ENCODE measurements around the gene CCDC70. TPM values are rescaled to one million over a fixed set of nuclear protein-coding genes. Genes with fewer than 3 reads are reported as not detected.
A peak's percentile ranks its signal among the peaks of the same experiment; 100 is the strongest.

The CCDC70 gene
- total and polyA plus RNA-seq, 7 experiments from 2014 or later, result not detected

DNA sequence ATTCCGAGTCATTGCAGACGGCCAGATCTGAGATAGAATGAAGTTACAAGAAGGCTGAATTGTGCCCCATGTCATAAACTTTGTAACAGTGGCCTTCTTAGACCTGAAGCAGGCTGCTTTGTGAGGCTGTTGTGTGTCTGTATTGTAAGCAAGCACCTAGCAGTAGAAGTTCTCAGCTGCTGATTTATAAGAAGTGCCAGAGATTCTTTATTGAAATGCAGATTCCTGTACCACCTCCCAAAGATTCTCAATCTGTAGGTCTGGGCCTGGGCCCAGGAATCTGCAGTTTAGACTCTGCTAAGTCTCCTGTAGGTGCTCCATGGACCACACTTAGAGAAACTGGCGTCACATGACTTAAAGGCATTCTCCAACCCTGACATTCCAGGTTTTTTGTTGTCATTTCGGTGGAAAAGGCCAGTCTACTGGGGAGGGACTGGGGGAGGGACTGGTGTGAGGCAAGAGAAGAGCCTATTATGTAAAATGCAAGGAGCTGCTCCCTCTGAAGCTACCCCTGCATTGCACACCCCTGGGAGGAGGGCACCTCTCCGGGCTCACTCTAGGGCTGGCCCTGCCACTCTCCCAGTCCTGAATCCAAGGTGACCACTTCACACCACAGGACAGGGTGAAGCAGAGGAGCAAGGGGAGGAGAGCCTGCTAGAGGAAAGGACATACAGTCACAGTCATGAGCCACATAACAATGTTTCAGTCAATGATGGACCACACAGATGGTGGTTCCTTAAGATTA lies 16.0 kb upstream of the CCDC70 start:
- peaks cover 0 to 12% (median 7%) of the 10 kb centered on the region in 7 donors for H3K4me1 Mint-ChIP-seq
- Histone ChIP-seq H3K4me1 (ENCODE audit: control insufficient read depth in 2 of 2, insufficient read depth in 2 of 2, low read length in 2 of 2) (peaks cover 0 to 6% of the 10 kb centered on the region in 2 donors), H3K27ac (ENCODE audit: low read depth, low read length) (no peak overlapping the region), H3K4me3 (ENCODE audit: low read length) (no peak overlapping the region), H3K27me3 (ENCODE audit: control insufficient read depth in 2 of 2, insufficient read depth in 2 of 2, low read length in 2 of 2) (no peaks in the 10 kb centered on the region), H3K9me3 (ENCODE audit: control insufficient read depth in 2 of 3, low read length in 3 of 3) (no peaks in the 10 kb centered on the region), H3K36me3 (ENCODE audit: control insufficient read depth in 2 of 3, insufficient read depth in 3 of 3, low read length in 3 of 3) (no peaks in the 10 kb centered on the region)
- ATAC-seq (no peak), DNase-seq (no peak)
- CTCF ChIA-PET, result interaction anchor here (0.6 to 3.3 kb wide), 2 partner anchors 30 to 282 kb away, joined by 3 to 15 read pairs; no protein-coding TSS in a partner anchor
- peak overlapping the region in 1 of 10 donors; percentile 60 for H3K4me3 Mint-ChIP-seq
- no peak overlapping the region for H3K27ac Mint-ChIP-seq
- peaks cover 0 to 24% (median 11%) of the 10 kb centered on the region in 5 donors for H3K27me3 Mint-ChIP-seq
- intact Hi-C loops (cut with micrococcal nuclease), result loop anchor here (1.0 to 2.0 kb wide), 3 partner anchors 19 to 356 kb away; no protein-coding TSS in a partner anchor
- POLR2A ChIA-PET, result interaction anchor here (1.0 kb wide), 1 partner anchor 393 kb away, joined by 3 read pairs; the partner anchor contains the start of gene INTS6
- H3K9me3 Mint-ChIP-seq, result no peaks in the 10 kb centered on the region
- no peaks in the 10 kb centered on the region for H3K36me3 Mint-ChIP-seq

DNA sequence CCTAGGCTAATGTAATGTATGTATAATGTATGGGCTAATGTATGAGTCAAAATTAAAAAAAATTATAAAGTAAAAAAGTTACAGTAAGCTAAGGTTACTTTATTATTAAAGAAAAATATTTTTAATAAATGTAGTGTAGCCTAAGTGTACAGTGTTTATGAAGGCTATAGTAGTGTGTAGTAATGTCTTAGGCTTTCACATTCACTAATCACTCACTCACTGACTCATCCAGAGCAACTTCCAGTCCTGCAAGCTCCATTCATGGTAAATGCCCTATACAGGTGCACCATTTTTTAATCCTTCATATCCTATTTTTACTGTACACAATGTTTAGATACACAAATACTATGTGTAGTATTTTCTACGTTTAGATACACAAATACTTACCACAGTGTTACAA lies 15.0 kb upstream of the CCDC70 start:
- H3K36me3 Mint-ChIP-seq, result no peaks in the 10 kb centered on the region
- H3K4me3 ChIP-seq (ENCODE audit: low read length), result no peak overlapping the region
- H3K27ac Mint-ChIP-seq, result no peak overlapping the region
- no peak overlapping the region for H3K4me3 Mint-ChIP-seq
- POLR2A ChIA-PET, result interaction anchor here (0.6 to 1.0 kb wide), 2 partner anchors 33 to 394 kb away, joined by 3 read pairs; partner anchors contain the start of gene INTS6
- CTCF ChIA-PET, result interaction anchor here (1.2 to 3.3 kb wide), 2 partner anchors 31 kb away, joined by 3 to 15 read pairs; no protein-coding TSS in a partner anchor
- peaks cover 4 to 23% (median 12%) of the 10 kb centered on the region in 5 donors for H3K27me3 Mint-ChIP-seq
- no peaks in the 10 kb centered on the region for H3K36me3 ChIP-seq (ENCODE audit: control insufficient read depth in 2 of 3, insufficient read depth in 3 of 3, low read length in 3 of 3)
- DNase-seq (no peak), ATAC-seq (no peak)
- H3K27ac ChIP-seq (ENCODE audit: low read depth, low read length), result no peak overlapping the region
- H3K4me1 ChIP-seq (ENCODE audit: control insufficient read depth in 2 of 2, insufficient read depth in 2 of 2, low read length in 2 of 2), result peaks cover 0 to 6% of the 10 kb centered on the region in 2 donors
- no peaks in the 10 kb centered on the region for H3K9me3 Mint-ChIP-seq
- H3K9me3 ChIP-seq (ENCODE audit: control insufficient read depth in 2 of 3, low read length in 3 of 3), result no peaks in the 10 kb centered on the region
- no peaks in the 10 kb centered on the region for H3K27me3 ChIP-seq (ENCODE audit: control insufficient read depth in 2 of 2, insufficient read depth in 2 of 2, low read length in 2 of 2)
- peaks cover 0 to 12% (median 7%) of the 10 kb centered on the region in 7 donors for H3K4me1 Mint-ChIP-seq
- intact Hi-C loops (cut with micrococcal nuclease), result no loop called here

DNA sequence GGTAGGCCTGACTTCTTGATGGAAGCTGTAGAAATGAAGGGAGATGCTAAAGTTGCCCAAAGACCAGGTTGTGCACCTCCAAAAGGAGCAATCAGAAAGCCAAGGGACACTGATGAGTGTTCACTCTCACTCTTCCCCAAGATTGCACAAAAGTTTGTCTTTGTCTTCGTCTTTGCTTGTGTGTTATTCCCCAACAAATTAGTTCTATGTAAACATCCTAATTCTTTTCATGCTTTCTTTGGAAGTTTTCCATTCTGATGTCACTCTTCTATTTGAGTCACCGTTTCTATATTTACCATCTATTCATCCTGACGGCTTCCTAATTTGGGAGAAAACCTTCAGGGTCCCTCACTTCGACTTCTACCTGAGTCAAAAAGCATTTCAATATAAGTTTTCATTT lies 13.1 kb upstream of the CCDC70 start:
- H3K27ac ChIP-seq (ENCODE audit: low read depth, low read length), result no peak overlapping the region
- no peaks in the 10 kb centered on the region for H3K9me3 ChIP-seq (ENCODE audit: control insufficient read depth in 2 of 3, low read length in 3 of 3)
- no peak overlapping the region for H3K4me3 ChIP-seq (ENCODE audit: low read length)
- H3K4me1 ChIP-seq (ENCODE audit: control insufficient read depth in 2 of 2, insufficient read depth in 2 of 2, low read length in 2 of 2), result peaks cover 0 to 6% of the 10 kb centered on the region in 2 donors
- no peak for ATAC-seq
- H3K4me1 Mint-ChIP-seq, result peaks cover 0 to 12% (median 7%) of the 10 kb centered on the region in 7 donors
- ChIA-PET CTCF (interaction anchor here (1.2 kb wide), 1 partner anchor 278 kb away, joined by 3 read pairs; no protein-coding TSS in a partner anchor), POLR2A (no interaction called here)
- no peak for DNase-seq
- no peaks in the 10 kb centered on the region for H3K36me3 Mint-ChIP-seq
- no peaks in the 10 kb centered on the region for H3K36me3 ChIP-seq (ENCODE audit: control insufficient read depth in 2 of 3, insufficient read depth in 3 of 3, low read length in 3 of 3)
- intact Hi-C loops (cut with micrococcal nuclease), result loop anchor here (1.0 kb wide), 1 partner anchor 33 kb away; no protein-coding TSS in a partner anchor
- no peaks in the 10 kb centered on the region for H3K9me3 Mint-ChIP-seq
- no peak overlapping the region for H3K27ac Mint-ChIP-seq
- no peak overlapping the region for H3K4me3 Mint-ChIP-seq
- no peaks in the 10 kb centered on the region for H3K27me3 ChIP-seq (ENCODE audit: control insufficient read depth in 2 of 2, insufficient read depth in 2 of 2, low read length in 2 of 2)
- peaks cover 4 to 16% (median 11%) of the 10 kb centered on the region in 5 donors for H3K27me3 Mint-ChIP-seq

DNA sequence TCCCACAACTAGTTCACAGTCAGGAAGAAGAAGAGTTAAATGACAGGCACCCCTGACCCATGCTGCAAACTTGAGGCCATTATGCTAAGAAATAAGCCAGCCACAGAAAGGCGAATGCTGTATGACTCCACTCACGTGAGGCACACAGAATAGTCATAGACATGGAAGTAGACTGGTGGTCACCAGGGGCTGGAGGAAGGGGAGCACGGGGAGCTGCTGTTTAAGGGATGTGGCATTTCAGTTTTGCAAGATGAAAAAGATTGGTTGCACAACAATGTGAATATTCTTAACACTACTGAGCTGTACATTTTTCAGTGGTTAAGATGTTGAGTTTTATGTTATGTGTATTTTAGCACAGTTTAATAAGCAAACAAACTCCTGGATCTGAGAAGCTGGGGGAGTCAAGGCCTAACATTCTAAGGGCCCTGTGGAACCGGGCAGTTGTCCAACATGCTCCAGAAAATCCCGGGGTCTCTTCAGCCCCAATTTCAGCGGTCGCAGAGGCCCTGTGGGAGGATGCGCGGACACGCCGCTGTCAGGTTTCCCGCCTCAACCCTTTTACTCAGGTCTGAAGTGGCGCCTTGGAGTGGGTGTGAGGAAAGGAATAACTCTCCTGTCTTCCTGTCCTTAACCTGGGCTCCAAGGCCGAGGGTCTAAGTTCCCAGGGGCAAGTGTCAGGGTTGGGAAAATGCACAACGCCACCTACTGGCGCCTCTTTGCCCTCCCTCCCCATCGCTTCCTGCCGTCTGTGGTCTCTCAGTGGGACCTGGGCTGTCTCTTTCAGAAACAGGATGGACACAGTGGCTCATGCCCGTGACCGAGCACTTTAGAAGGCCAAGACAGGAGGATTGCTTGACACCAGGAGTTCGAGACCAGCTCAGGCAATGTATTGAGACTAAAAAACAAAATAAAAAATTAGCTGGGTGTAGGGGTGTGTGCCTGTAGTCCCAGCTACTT lies 12.3 kb upstream of the CCDC70 start:
- intact Hi-C loops (cut with micrococcal nuclease), result loop anchor here (1.0 kb wide), 1 partner anchor 34 kb away; no protein-coding TSS in a partner anchor
- DNase-seq (peak in 3 of 9 donors; percentile 15 to 39 (median 27)), ATAC-seq (peak; percentile 41)
- Histone ChIP-seq H3K4me3 (ENCODE audit: low read length) (no peak overlapping the region), H3K4me1 (ENCODE audit: control insufficient read depth in 2 of 2, insufficient read depth in 2 of 2, low read length in 2 of 2) (peaks cover 0 to 6% of the 10 kb centered on the region in 2 donors), H3K36me3 (ENCODE audit: control insufficient read depth in 2 of 3, insufficient read depth in 3 of 3, low read length in 3 of 3) (no peaks in the 10 kb centered on the region), H3K27ac (ENCODE audit: low read depth, low read length) (no peak overlapping the region), H3K9me3 (ENCODE audit: control insufficient read depth in 2 of 3, low read length in 3 of 3) (no peaks in the 10 kb centered on the region), H3K27me3 (ENCODE audit: control insufficient read depth in 2 of 2, insufficient read depth in 2 of 2, low read length in 2 of 2) (no peaks in the 10 kb centered on the region)
- Mint-ChIP-seq H3K4me3 (no peak overlapping the region), H3K36me3 (no peaks in the 10 kb centered on the region), H3K9me3 (no peaks in the 10 kb centered on the region), H3K27ac (peak overlapping the region in 2 of 9 donors; percentile 13 to 62), H3K4me1 (peaks cover 0 to 12% (median 7%) of the 10 kb centered on the region in 7 donors), H3K27me3 (peaks cover 7 to 16% (median 11%) of the 10 kb centered on the region in 5 donors)
- ChIA-PET CTCF (interaction anchor here (0.6 to 1.3 kb wide), 3 partner anchors 34 to 37 kb away, joined by 3 to 5 read pairs (median 3); no protein-coding TSS in a partner anchor), POLR2A (no interaction called here)

DNA sequence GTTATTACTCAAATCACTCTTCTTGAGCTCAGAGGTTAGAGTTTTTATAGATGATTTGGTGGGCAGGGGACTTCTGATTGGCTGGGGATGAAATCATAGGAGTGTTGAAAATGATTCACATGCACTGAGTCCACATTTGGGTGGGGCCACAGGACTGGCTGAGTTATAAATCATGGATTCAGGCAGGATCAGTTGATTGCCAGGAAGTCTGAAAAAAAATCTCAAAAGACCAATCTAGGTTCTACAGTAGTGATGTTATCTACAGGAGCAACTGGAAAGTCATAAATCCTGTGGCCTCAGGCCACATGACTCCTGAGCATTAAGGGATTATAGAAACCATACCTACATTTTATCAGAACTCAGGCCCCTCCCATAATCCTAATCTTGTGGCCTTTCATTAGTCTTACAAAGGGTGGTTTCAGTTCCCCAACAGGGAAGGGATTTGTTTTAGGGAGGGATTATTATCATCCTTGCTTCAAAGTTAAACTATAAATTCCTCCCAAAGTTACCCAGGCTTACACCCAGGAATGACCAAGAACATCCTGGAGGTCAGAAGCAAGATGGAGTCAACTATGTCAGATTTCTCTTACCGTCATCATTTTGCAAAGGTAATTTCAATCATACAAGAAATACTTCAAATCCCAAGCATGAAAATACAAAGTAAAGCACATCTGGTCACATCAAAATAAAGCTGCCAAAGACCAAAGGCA lies 5.6 kb upstream of the CCDC70 start:
- DNase-seq, result no peak
- ChIA-PET POLR2A (no interaction called here), CTCF (no interaction called here)
- Histone ChIP-seq H3K4me3 (ENCODE audit: low read length) (no peak overlapping the region), H3K36me3 (ENCODE audit: control insufficient read depth in 2 of 3, insufficient read depth in 3 of 3, low read length in 3 of 3) (no peaks in the 10 kb centered on the region), H3K27me3 (ENCODE audit: control insufficient read depth in 2 of 2, insufficient read depth in 2 of 2, low read length in 2 of 2) (no peaks in the 10 kb centered on the region), H3K9me3 (ENCODE audit: control insufficient read depth in 2 of 3, low read length in 3 of 3) (no peaks in the 10 kb centered on the region), H3K27ac (ENCODE audit: low read depth, low read length) (no peak overlapping the region), H3K4me1 (ENCODE audit: control insufficient read depth in 2 of 2, insufficient read depth in 2 of 2, low read length in 2 of 2) (no peaks in the 10 kb centered on the region)
- no peak overlapping the region for H3K4me3 Mint-ChIP-seq
- no peak overlapping the region for H3K27ac Mint-ChIP-seq
- H3K4me1 Mint-ChIP-seq, result peaks cover 0 to 2% (median 0%) of the 10 kb centered on the region in 7 donors
- H3K27me3 Mint-ChIP-seq, result peaks cover 1 to 22% (median 7%) of the 10 kb centered on the region in 5 donors
- H3K36me3 Mint-ChIP-seq, result no peaks in the 10 kb centered on the region
- no peaks in the 10 kb centered on the region for H3K9me3 Mint-ChIP-seq
- ATAC-seq, result no peak
- intact Hi-C loops (cut with micrococcal nuclease), result no loop called here

DNA sequence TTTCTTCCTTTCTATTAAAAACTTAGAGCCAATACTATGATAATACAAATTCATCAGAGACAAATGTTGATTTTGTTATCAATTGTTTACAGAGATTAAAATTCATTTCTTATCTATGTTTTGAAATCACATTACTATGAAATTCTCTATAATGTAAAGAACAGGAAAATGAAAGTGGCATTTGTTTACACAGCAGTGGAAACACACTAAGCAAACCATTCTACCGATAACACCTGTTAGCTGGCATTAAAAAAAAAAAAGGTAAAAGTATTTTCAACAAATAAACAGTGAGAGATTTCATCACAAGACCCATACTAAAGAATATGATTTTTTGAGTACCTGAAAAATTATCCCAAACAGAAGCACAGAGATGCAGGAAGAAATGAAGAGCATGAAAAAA lies 4.8 kb upstream of the CCDC70 start:
- no peak overlapping the region for H3K27ac ChIP-seq (ENCODE audit: low read depth, low read length)
- Mint-ChIP-seq H3K27me3 (peaks cover 0 to 22% (median 7%) of the 10 kb centered on the region in 5 donors), H3K36me3 (no peaks in the 10 kb centered on the region), H3K9me3 (no peaks in the 10 kb centered on the region), H3K27ac (no peak overlapping the region), H3K4me1 (peaks cover 0 to 4% (median 0%) of the 10 kb centered on the region in 7 donors), H3K4me3 (no peak overlapping the region)
- no peaks in the 10 kb centered on the region for H3K4me1 ChIP-seq (ENCODE audit: control insufficient read depth in 2 of 2, insufficient read depth in 2 of 2, low read length in 2 of 2)
- ChIA-PET POLR2A (no interaction called here), CTCF (interaction anchor here (0.6 kb wide), 1 partner anchor 343 kb away, joined by 3 read pairs; no protein-coding TSS in a partner anchor)
- DNase-seq (no peak), ATAC-seq (no peak)
- H3K4me3 ChIP-seq (ENCODE audit: low read length), result no peak overlapping the region
- no peaks in the 10 kb centered on the region for H3K9me3 ChIP-seq (ENCODE audit: control insufficient read depth in 2 of 3, low read length in 3 of 3)
- intact Hi-C loops (cut with micrococcal nuclease), result no loop called here
- H3K27me3 ChIP-seq (ENCODE audit: control insufficient read depth in 2 of 2, insufficient read depth in 2 of 2, low read length in 2 of 2), result no peaks in the 10 kb centered on the region
- H3K36me3 ChIP-seq (ENCODE audit: control insufficient read depth in 2 of 3, insufficient read depth in 3 of 3, low read length in 3 of 3), result no peaks in the 10 kb centered on the region
